H1 (cell line): ENCODE measurements around the gene GRM7. TPM values are rescaled to one million over a fixed set of nuclear protein-coding genes. Genes with fewer than 3 reads are reported as not detected.

ENCODE experiments used
- CTCF ChIA-PET: fragments of 300-600 bp; sonication (Branson Sonifier 250); formaldehyde crosslinking; loops from one replicate; lab custom pipeline; 2021; ENCODE audit not compliant: partially characterized antibody; lab: Charles Lee
- POLR2A ChIA-PET: fragments of 300-600 bp; sonication (Branson Sonifier 250); formaldehyde crosslinking; loops from one replicate; lab custom pipeline; 2021; ENCODE audit warnings: inconsistent platforms; ENCODE audit not compliant: partially characterized antibody; lab: Charles Lee
- DNase-seq, 2 experiments: peaks; one replicate each; pipeline versions ENCODE4 v3.0.0 to v3.0.0-alpha.2; 2010 to 2022; ENCODE audit warnings: low spot score in 2 of 2, low read depth in 1 of 2, mixed read lengths in 1 of 2
- FAIRE-seq: peaks from 2 replicates; lab custom pipeline; 2011; peaks lifted over from hg19 to GRCh38; lab: Jason Lieb, UNC
- H2AFZ ChIP-seq: 2 replicates; pipeline ENCODE4 v1.8.1; 2012; ENCODE audit warnings: low read length, inconsistent platforms
- H2AK5ac ChIP-seq: 2 replicates; pipeline ENCODE4 v1.6.1; 2013; ENCODE audit warnings: low read depth, low read length
- H2BK120ac ChIP-seq: replicated peaks from 2 replicates; pipeline ENCODE3; 2013; ENCODE audit warnings: low read depth, low read length, inconsistent platforms
- H2BK12ac ChIP-seq: 2 replicates; pipeline ENCODE4 v1.6.1; 2013; ENCODE audit warnings: low read depth, low read length
- H2BK15ac ChIP-seq: 2 replicates; pipeline ENCODE4 v1.6.1; 2013; ENCODE audit warnings: low read length
- H2BK20ac ChIP-seq: 2 replicates; pipeline ENCODE4 v1.6.1; 2013; ENCODE audit warnings: low read length
- H2BK5ac ChIP-seq: 2 replicates; pipeline ENCODE4 v1.6.1; 2013; ENCODE audit warnings: low read depth, low read length
- H3K14ac ChIP-seq: 2 replicates; pipeline ENCODE4 v1.6.1; 2013; ENCODE audit warnings: inconsistent platforms; ENCODE audit not compliant: insufficient read length
- H3K18ac ChIP-seq: 2 replicates; pipeline ENCODE4 v1.6.1; 2013; ENCODE audit warnings: low read length; ENCODE audit errors: extremely low read depth
- H3K23ac ChIP-seq: 2 replicates; pipeline ENCODE4 v1.6.1; 2013; ENCODE audit warnings: inconsistent platforms; ENCODE audit not compliant: insufficient read length
- H3K23me2 ChIP-seq: 2 replicates; pipeline ENCODE4 v1.6.1; 2013; ENCODE audit warnings: low read depth, low read length
- H3K27ac ChIP-seq: 2 replicates; pipeline ENCODE4 v1.6.1; 2011; ENCODE audit warnings: low read depth, low read length, inconsistent platforms
- H3K27me3 ChIP-seq, 4 experiments: replicated peaks in 1 of 4; 1 replicate in 1 of 4; 2 replicates in 3 of 4; pipeline versions ENCODE4 v1.6.1 to v1.8.1; 2011 to 2013; ENCODE audit warnings: low read length in 3 of 4, mild to moderate bottlenecking in 3 of 4, inconsistent platforms in 2 of 4, mixed read lengths in 2 of 4, moderate library complexity in 1 of 4; ENCODE audit not compliant: control insufficient read depth in 3 of 4, insufficient read depth in 3 of 4; ENCODE audit errors: extremely low read depth in 1 of 4
- H3K36me3 ChIP-seq, 4 experiments: 2 replicates each; pipeline versions ENCODE4 v1.6.1 to v1.8.1; 2011 to 2013; ENCODE audit warnings: mild to moderate bottlenecking in 4 of 4, low read length in 3 of 4, moderate library complexity in 2 of 4, control low read depth in 1 of 4, inconsistent platforms in 1 of 4; ENCODE audit not compliant: insufficient read depth in 4 of 4, control insufficient read depth in 2 of 4
- H3K4ac ChIP-seq: replicated peaks from 2 replicates; pipeline ENCODE3; 2013; ENCODE audit warnings: low read length, low read depth, mixed read lengths, inconsistent platforms; ENCODE audit not compliant: insufficient read length
- H3K4me1 ChIP-seq, 4 experiments: replicated peaks in 1 of 4; 1 replicate in 1 of 4; 2 replicates in 3 of 4; pipeline versions ENCODE4 v1.6.1 to v1.8.1; 2011 to 2013; ENCODE audit warnings: low read length in 3 of 4, inconsistent platforms in 2 of 4, mixed read lengths in 1 of 4; ENCODE audit not compliant: insufficient read depth in 4 of 4, control insufficient read depth in 3 of 4
- H3K4me2 ChIP-seq, 2 experiments: 2 replicates each; pipeline versions ENCODE4 v1.6.1 to v1.8.1; 2011 to 2013; ENCODE audit warnings: low read depth in 2 of 2, low read length in 2 of 2, control low read depth in 1 of 2, inconsistent platforms in 1 of 2, mild to moderate bottlenecking in 1 of 2; ENCODE audit not compliant: insufficient read depth in 1 of 2
- H3K4me3 ChIP-seq, 4 experiments: fragments of 200-600, 300-600 bp in 1 of 4; sonication (generic), shearing (Covaris generic), sonication (Bioruptor Twin) in 1 of 4; 2 replicates each; pipeline versions ENCODE4 v1.5.1 to v1.8.1; 2011 to 2016; ENCODE audit warnings: low read length in 4 of 4, low read depth in 3 of 4, control low read depth in 2 of 4, inconsistent platforms in 2 of 4, mild to moderate bottlenecking in 2 of 4, mixed read lengths in 1 of 4, moderate library complexity in 1 of 4; ENCODE audit not compliant: insufficient read depth in 2 of 4; ENCODE audit errors: extremely low read depth in 1 of 4
- H3K56ac ChIP-seq: replicated peaks from 2 replicates; pipeline ENCODE3; 2013; ENCODE audit warnings: low read depth, mild to moderate bottlenecking, mixed read lengths, low read length, inconsistent platforms; ENCODE audit not compliant: insufficient read length
- H3K79me1 ChIP-seq: 2 replicates; pipeline ENCODE4 v1.6.1; 2013; ENCODE audit warnings: low read depth, low read length, control low read depth
- H3K79me2 ChIP-seq, 2 experiments: 2 replicates each; pipeline versions ENCODE4 v1.6.1 to v1.8.1; 2012 to 2013; ENCODE audit warnings: low read length in 2 of 2, mild to moderate bottlenecking in 2 of 2, inconsistent platforms in 1 of 2; ENCODE audit not compliant: insufficient read depth in 2 of 2, control insufficient read depth in 1 of 2
- H3K9ac ChIP-seq, 4 experiments: replicated peaks in 1 of 4; 1 replicate in 1 of 4; 2 replicates in 3 of 4; pipeline versions ENCODE4 v1.6.1 to v1.8.1; 2011 to 2013; ENCODE audit warnings: low read depth in 3 of 4, low read length in 3 of 4, control low read depth in 2 of 4, mild to moderate bottlenecking in 2 of 4, moderate library complexity in 2 of 4, inconsistent platforms in 1 of 4; ENCODE audit errors: extremely low read depth in 1 of 4
- H3K9me3 ChIP-seq, 2 experiments: 2 replicates each; pipeline versions ENCODE4 v1.6.1 to v1.8.1; 2012 to 2013; ENCODE audit warnings: mild to moderate bottlenecking in 2 of 2, moderate library complexity in 2 of 2, control low read depth in 1 of 2, inconsistent platforms in 1 of 2, low read depth in 1 of 2, low read length in 1 of 2, mixed read lengths in 1 of 2; ENCODE audit not compliant: insufficient read depth in 2 of 2
- H4K20me1 ChIP-seq, 2 experiments: replicated peaks in 1 of 2; 2 replicates each; pipeline versions ENCODE3 to v1.8.1; 2011 to 2013; ENCODE audit warnings: inconsistent platforms in 2 of 2, low read length in 2 of 2, mild to moderate bottlenecking in 1 of 2; ENCODE audit not compliant: insufficient read depth in 2 of 2, control insufficient read depth in 1 of 2
- H4K5ac ChIP-seq: 2 replicates; pipeline ENCODE4 v1.6.1; 2013; ENCODE audit warnings: low read length, low read depth, mixed read lengths, inconsistent platforms; ENCODE audit not compliant: insufficient read length
- H4K8ac ChIP-seq: 2 replicates; pipeline ENCODE4 v1.8.0; 2013; ENCODE audit warnings: mild to moderate bottlenecking, moderate library complexity, low read length, inconsistent platforms; ENCODE audit not compliant: insufficient read depth; ENCODE audit errors: extremely low read depth
- H4K91ac ChIP-seq: replicated peaks from 2 replicates; pipeline ENCODE3; 2013; ENCODE audit warnings: low read length, mixed read lengths, inconsistent platforms; ENCODE audit not compliant: insufficient read length
- GTF2F1 ChIP-seq: IDR thresholded peaks from 2 replicates; pipeline ENCODE4 v1.6.1; 2012; ENCODE audit warnings: low read depth, low read length, improper control_type of control experiment, borderline replicate concordance
- PHF8 ChIP-seq: fragments of 200-600 bp; sonication (generic); conservative IDR thresholded peaks from 2 replicates; pipeline ENCODE4 v1.7.1; 2012; ENCODE audit warnings: low read depth, mild to moderate bottlenecking, inconsistent platforms, low read length, moderate library complexity
- POLR2AphosphoS5 ChIP-seq: IDR thresholded peaks from 2 replicates; pipeline ENCODE4 v1.6.1; 2011; ENCODE audit warnings: low read depth, low read length
- SIX5 ChIP-seq: IDR thresholded peaks from 2 replicates; pipeline ENCODE4 v1.6.1; 2011; ENCODE audit warnings: mild to moderate bottlenecking, low read depth, low read length
- SP4 ChIP-seq: IDR thresholded peaks from 2 replicates; pipeline ENCODE4 v1.6.1; 2012; ENCODE audit warnings: low read length, inconsistent platforms
- SUZ12 ChIP-seq: fragments of 200-600 bp; sonication (generic); IDR thresholded peaks from 2 replicates; pipeline ENCODE4 v1.6.1; 2012; ENCODE audit warnings: mild to moderate bottlenecking, inconsistent platforms, low read length, moderate library complexity, mixed read lengths
- TAF7 ChIP-seq: optimal IDR thresholded peaks from 2 replicates; pipeline ENCODE3; 2011; ENCODE audit warnings: low read depth, mild to moderate bottlenecking, inconsistent platforms, low read length, moderate library complexity, borderline replicate concordance
- WGBS, 2 experiments: shearing (Covaris generic) in 1 of 2; methylation state at CpG; one replicate each; pipeline versions ENCODE4 v1.1.6 to v1.1.7; 2013 to 2015; ENCODE audit warnings: low lambda C conversion rate in 2 of 2, mixed read lengths in 2 of 2, inconsistent platforms in 1 of 2, low coverage in 1 of 2, missing lambda C conversion rate in 1 of 2; ENCODE audit not compliant: insufficient replicate concordance in 2 of 2, insufficient coverage in 1 of 2, insufficient read length in 1 of 2; ENCODE audit errors: extremely low coverage in 1 of 2, missing lambda C conversion rate in 1 of 2; 5-methylcytosine and 5-hydroxymethylcytosine counted together
- polyA plus RNA-seq, 7 experiments: library from polyadenylated mRNA; depleted of rRNA in 3 of 7; stranded (reverse) in 5 of 7; unstranded in 2 of 7; fragments of >200 nt in 5 of 7; fragments of 200-250 nt in 2 of 7; gene quantifications; 1 replicate in 5 of 7; 2 replicates in 1 of 7; 4 replicates in 1 of 7; pipeline versions ENCODE4 v1.2.1 to v1.2.3, GENCODE V29; 2011 to 2013; ENCODE audit warnings: missing spikeins in 2 of 7, mixed read lengths in 2 of 7
- total RNA-seq: library from RNA; stranded (reverse); fragmentation: NEBNext Ultra II Directional; extraction: Animal tissue kit (Norgen Biotek cat#: 25700); gene quantifications from 2 replicates; pipeline ENCODE4 v1.2.1, GENCODE V29; 2021
- TF ChIP-seq, protein P1 (sequence below): IDR thresholded peaks from 2 replicates; pipeline ENCODE4 v1.6.1; 2012; ENCODE audit warnings: inconsistent platforms

The GRM7 gene
- total and polyA plus RNA-seq, 2 of the 8 experiments (the other 6 are each of a cell fraction or from before 2014, with no cell fraction given), result 0.17 to 0.24 TPM

DNA sequence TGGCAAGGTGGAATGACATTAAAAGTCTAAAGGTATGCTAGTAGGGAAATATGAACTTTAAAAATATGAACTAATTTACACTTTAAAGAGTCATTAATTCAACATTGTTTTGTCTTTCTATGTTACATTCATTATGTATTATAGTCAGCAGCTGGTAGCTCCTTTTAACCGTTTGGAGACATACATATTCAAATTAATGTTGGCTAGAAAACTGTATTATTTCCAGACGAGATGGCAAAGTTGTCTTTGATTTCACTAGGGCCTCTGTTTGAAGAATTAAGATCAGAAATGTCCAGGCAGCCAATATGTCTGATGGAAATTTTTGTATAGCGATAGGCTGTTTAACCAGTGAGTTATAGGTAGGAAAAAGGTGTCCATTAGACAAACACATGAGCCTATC, 817.6 kb downstream of the GRM7 start:
- peaks cover 0 to 8% (median 0%) of the 10 kb centered on the region in 4 experiments; a peak in 1 of 7 replicates for H3K4me1 ChIP-seq
- no peak overlapping the region for H2BK20ac ChIP-seq
- H3K27ac ChIP-seq, result no peak overlapping the region
- ChIA-PET POLR2A (no interaction called here), CTCF (no interaction called here)
- no peak overlapping the region for H2BK12ac ChIP-seq
- no peak overlapping the region for H2BK5ac ChIP-seq
- H3K79me1 ChIP-seq, result no peaks in the 10 kb centered on the region
- H3K23ac ChIP-seq, result no peak overlapping the region
- no peak overlapping the region for H3K4ac ChIP-seq
- no peaks in the 10 kb centered on the region for H3K23me2 ChIP-seq
- H2BK15ac ChIP-seq, result no peak overlapping the region
- TF ChIP-seq GTF2F1 (no peak), PHF8 (no peak), TAF7 (no peak), POLR2AphosphoS5 (no peak), SP4 (no peak), SUZ12 (no peak), SIX5 (no peak)
- TF ChIP-seq, protein P1, sequence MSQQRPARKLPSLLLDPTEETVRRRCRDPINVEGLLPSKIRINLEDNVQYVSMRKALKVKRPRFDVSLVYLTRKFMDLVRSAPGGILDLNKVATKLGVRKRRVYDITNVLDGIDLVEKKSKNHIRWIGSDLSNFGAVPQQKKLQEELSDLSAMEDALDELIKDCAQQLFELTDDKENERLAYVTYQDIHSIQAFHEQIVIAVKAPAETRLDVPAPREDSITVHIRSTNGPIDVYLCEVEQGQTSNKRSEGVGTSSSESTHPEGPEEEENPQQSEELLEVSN, result no peak
- DNase-seq (no peak), FAIRE-seq (no peak)
- no peaks in the 10 kb centered on the region for H4K20me1 ChIP-seq
- H4K91ac ChIP-seq, result no peak overlapping the region
- H3K79me2 ChIP-seq, result no peaks in the 10 kb centered on the region
- 87% methylated on average over 3 of the region's 3 CpGs; no CpG with 5 or more reads in 1 of the 2 experiments for WGBS, 2 experiments
- H2AK5ac ChIP-seq, result no peak overlapping the region
- H3K27me3 ChIP-seq, result no peaks in the 10 kb centered on the region
- H3K14ac ChIP-seq, result no peak overlapping the region
- no peak overlapping the region for H3K9ac ChIP-seq
- H3K4me3 ChIP-seq, result no peak overlapping the region
- no peaks in the 10 kb centered on the region for H3K36me3 ChIP-seq
- H3K9me3 ChIP-seq, result no peaks in the 10 kb centered on the region
- H3K56ac ChIP-seq, result no peak overlapping the region
- H4K5ac ChIP-seq, result no peak overlapping the region
- H4K8ac ChIP-seq, result no peak overlapping the region
- H3K18ac ChIP-seq, result no peak overlapping the region
- H2AFZ ChIP-seq, result no peak overlapping the region
- H3K4me2 ChIP-seq, result no peak overlapping the region
- H2BK120ac ChIP-seq, result no peak overlapping the region
